ENCODE data around the gene VAV2.

Gene VAV2

DNA sequence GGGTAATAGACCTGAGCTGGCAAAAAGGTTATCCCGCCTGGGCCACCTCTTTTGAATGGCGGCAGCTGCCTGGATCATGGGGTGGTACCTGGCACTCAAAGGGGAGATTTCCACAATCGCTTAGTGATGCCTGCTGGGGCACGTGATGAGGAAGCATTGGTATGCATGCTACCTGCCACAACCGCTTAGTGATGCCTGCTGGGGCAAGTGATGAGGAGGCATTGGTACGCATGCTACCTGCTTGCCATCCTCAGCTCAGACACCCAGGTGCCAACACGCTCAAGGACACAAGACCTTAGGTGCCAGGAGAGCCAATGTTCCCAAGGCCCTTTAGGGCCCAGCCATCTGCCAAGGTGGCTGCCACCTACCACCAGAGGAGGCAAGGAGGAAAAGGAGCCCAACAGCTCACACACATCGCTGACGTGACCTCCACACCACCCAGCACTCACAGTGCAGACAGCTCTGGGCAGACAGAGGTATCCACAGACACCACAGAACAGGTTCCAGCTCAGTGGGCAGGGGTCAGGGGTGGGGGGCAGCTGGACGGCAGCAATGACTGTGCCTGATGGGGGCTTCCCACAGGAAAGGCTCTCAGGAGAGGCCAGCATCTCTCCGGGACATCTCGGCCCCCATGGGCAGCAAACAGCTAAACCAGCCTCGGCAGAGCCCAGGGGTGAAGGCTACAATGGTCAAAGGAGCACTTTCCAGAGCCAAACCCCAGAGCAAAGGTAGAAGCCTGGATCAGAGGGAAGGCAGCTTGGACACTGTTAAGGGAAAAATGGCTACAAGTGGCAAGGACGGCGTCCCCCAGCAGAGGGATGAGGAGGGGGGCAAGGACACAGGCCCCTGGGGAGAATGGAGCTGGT is 210.9 kb downstream of the VAV2 start:
- DNase-seq (ENCODE audit: low read depth), result no peak

GRCh38 chr9:133780404-133780945 is 211.6 kb downstream of the VAV2 start:
- no peak for DNase-seq (ENCODE audit: low read depth)

GRCh38 chr9:133779516-133780403 is 212.4 kb downstream of the VAV2 start:
- DNase-seq (ENCODE audit: low read depth), result no peak

DNA sequence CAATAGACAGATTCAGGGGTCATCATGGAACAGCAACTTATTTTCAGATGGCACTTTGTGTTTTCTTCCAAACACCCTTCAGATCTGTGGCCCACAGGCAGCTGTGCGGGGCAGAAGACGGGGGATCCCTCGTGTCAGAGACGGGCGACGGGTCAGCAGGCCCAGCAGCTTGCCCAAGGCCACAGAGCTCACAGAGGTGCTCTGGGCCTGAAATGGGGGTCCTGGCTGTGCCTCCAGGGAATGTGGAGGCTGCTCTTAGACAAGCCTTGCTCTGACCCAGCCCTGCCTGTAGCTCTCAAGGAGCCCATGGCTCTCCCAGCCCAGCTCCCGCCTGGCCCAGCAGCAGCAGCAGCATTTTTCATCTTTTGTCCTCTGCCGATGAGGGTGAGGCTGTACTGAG is 213.0 kb downstream of the VAV2 start:
- DNase-seq (ENCODE audit: low read depth), result no peak

GRCh38 chr9:133778336-133779013 is 213.6 kb downstream of the VAV2 start:
- DNase-seq (ENCODE audit: low read depth), result no peak

DNA sequence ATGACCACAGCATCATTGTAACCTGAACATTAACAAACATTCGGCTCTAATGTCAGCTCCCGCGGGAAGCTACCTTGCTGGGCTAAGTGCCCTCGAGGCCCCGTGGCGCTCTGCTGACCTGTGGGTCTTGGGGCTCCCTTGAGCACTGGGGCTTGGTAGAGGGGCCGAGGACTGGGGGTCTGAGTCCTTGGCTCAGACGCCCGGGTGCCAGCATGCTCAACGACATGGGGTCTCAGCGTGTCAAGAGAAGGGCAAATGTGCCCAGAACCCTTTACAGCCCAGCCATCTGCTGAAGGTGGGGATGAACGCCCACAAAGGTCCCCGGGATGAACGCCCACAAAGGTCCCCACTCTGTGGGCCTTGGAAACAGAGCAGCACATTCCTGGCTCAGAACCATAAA is 214.3 kb downstream of the VAV2 start:
- no peak for DNase-seq (ENCODE audit: low read depth)

DNA sequence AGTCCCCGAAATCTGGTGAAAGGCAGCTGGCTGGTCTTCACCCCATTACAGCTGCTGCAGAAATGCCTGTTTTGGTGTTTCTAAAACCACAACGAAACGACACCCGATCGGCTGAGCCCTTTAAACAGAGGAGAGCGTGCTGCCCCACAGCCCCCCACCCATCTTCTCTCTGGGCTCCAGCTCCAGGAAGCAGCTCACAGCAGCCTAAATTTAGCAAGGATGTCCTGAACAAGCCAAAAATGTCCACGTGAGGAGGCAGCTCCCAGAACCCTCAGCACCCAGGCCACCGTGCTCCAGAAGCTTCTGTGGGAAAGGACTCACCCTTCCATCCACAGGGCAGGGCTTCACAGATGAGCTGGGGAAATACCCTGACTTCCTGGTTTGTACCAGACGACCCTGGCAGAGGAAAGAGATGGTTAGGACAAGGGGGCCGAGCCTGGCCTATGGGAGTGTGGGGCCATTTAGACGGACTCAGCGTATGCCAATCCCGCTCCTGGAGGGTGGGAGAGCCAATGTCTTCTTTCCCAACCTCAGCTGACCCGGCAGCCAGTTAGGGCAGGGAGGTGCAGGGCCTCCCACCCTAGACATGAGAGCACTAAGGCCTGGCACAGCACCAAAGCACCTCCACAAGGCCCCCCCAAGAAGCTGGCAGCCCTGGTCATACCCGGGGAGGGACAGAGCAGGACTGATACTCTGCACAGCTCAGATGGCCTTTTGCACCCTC is 214.9 kb downstream of the VAV2 start:
- DNase-seq (ENCODE audit: low read depth), result no peak

DNA sequence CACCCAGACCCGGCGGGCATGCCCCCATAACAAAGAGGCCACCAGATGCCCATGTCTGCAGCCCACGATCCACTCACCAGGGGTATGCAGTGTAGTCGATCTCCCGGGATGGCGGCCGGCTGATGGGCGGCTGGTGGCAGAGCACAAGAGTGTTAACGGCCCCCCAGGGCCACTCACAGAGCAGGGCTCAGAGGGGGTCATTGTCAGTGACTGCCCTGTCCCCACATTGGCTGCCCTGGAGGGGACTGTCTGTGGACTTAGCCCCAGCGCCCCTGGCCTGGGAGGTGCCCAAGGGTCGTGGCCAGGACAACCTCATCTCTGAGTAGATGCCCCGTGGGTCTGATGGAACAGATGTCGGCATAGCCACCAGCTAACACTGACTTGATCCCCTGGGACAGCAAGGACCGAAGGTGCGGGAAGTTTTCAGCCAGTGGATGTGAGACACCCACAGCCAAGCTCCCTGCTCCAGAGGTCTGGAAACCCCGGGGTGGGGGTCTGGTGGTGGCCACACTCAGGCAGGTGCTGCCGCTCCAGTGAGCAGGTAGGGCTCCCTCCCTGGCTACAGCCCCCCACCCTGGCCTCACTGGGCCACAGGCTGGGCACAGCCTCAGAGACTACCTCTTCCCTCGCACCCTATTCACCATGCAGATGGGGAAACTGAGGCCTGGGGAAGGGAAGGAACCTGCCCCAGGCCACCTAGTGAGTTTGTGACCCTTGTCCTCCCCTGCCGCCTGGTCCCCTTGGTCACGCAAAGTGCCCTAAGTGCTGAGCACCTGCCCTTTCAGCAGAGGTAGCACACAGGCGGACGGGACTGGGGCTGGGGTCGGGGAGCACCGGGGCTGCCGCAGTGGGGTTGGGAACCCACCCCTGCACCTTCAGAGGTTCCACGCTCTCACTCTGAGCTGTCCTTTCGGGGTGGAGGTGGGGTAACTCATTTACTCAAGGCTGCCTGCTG is 215.9 kb downstream of the VAV2 start:
- DNase-seq (ENCODE audit: low read depth), result no peak

- no peak for DNase-seq (ENCODE audit: low read depth)
Observed at GRCh38 chr9:133775291-133775690, 216.8 kb downstream of the VAV2 start.

DNA sequence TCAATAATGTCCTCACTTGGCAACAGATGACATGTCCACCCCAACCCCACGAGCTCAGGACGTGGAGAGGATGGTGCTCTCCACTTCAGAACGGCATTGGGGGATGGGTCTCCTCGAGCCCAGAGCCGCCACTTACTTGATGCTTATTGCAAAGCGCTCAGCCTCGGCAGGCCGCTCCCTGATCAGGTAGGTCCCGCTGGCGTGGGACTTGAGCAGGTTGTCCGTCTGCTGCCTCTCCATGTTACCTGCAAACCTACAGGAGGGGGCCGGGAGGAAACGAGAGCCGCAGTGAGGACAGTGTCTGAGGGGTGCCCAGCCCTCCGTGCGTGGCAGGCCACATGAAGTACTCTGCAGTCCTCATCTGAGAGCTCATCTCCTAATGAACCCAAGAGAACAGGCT is 217.3 kb downstream of the VAV2 start:
- DNase-seq (ENCODE audit: low read depth), result no peak

DNA sequence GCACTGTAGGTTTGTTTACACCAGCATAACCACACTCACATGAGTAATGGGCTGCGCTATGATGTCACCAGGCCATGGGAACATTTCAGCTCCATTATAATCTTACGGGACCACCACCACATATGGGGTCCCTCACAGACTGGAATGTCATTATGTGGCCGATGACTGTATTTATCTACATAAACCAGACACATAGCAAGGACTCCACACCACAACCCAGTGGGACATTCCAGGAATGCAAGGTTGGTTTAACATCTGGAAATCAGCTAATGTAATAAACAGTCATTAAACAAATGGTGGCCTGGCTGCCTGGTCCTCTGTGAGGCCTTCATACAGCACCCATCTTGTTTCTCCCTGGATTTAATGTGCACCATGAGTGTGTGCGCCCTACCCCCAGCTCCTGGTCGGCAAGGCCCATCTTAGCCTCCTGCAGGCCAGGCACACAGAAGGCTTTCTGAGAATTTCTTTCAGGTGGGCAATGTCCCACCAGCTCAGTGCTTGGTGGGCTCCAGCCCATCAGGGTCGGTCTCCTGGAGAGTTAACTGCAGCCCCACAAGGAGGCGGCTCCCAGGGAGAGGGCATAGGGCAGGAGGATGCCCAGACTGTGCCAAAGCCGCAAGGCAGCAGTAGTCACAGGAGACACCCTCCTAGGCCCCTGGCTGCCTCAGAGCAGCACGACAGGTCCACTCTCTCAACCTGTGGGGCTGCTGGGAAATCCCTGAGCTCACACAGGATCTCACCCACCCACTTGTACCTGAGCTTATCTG is 218.1 kb downstream of the VAV2 start:
- DNase-seq (ENCODE audit: low read depth), result no peak

- no peak for DNase-seq (ENCODE audit: low read depth)
Observed at GRCh38 chr9:133772581-133772980, 219.5 kb downstream of the VAV2 start.

GRCh38 chr9:133771486-133772482 is 220.3 kb downstream of the VAV2 start:
- no peak for DNase-seq (ENCODE audit: low read depth)

GRCh38 chr9:133770076-133770777 is 221.9 kb downstream of the VAV2 start:
- no peak for DNase-seq (ENCODE audit: low read depth)

GRCh38 chr9:133769511-133770075 is 222.5 kb downstream of the VAV2 start:
- no peak for DNase-seq (ENCODE audit: low read depth)

GRCh38 chr9:133768859-133769510 is 223.1 kb downstream of the VAV2 start:
- DNase-seq (ENCODE audit: low read depth), result no peak

DNA sequence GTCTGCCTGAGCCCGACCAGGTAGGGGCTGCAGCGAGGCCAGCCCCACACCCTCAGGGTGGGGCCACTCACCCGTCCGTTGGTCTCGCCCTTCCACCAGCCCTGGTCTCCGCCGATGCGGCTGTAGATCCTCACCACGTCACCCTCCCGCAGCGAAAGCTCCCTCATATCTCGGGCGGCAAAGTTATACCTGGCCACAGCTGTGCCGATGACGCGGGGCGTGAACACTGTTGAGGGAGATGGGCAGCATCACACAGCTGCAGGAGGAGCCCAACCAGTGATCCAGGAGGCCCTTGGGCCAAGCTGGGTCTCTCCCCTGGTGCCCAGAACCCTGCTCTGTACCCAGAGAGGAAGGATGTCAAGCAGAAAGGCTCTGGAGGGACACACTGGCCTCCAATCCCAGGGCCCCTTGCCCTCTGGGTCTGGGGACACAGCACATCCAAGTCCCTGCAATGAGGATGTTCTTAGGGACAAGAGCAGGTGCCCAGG is 223.7 kb downstream of the VAV2 start:
- DNase-seq (ENCODE audit: low read depth), result no peak

Measured in fibroblast of gingiva (primary cell).